Neutrophil (primary cell): Measurements from ENCODE around the gene MMP7.
A peak's percentile ranks its signal among the peaks of the same experiment; 100 is the strongest.

Experiments
- H3K27ac ChIP-seq: fragments of 200-600 bp; sonication (generic); 2 replicates; pipeline ENCODE4 v1.5.1; 2016; ENCODE audit warnings: mild to moderate bottlenecking, moderate library complexity
- H3K27me3 ChIP-seq: fragments of 200-600 bp; sonication (generic); 2 replicates; pipeline ENCODE4 v1.6.0; 2016; ENCODE audit warnings: mild to moderate bottlenecking
- H3K36me3 ChIP-seq: fragments of 200-600 bp; sonication (generic); 2 replicates; pipeline ENCODE4 v1.5.1; 2017
- H3K4me1 ChIP-seq, 2 experiments: fragments of 200-600 bp in 1 of 2; sonication (generic) in 1 of 2; 1 replicate in 1 of 2; 2 replicates in 1 of 2; pipeline versions ENCODE4 v1.5.1 to v1.6.1; 2013 to 2016; ENCODE audit warnings: low read depth in 1 of 2, low read length in 1 of 2, mild to moderate bottlenecking in 1 of 2, moderate library complexity in 1 of 2; ENCODE audit not compliant: control insufficient read depth in 1 of 2, insufficient read depth in 1 of 2
- H3K4me3 ChIP-seq, 2 experiments: fragments of 200-600 bp in 1 of 2; sonication (generic) in 1 of 2; 1 replicate in 1 of 2; 2 replicates in 1 of 2; pipeline ENCODE4 v1.5.1; 2013 to 2016; ENCODE audit warnings: low read depth in 1 of 2, low read length in 1 of 2, mild to moderate bottlenecking in 1 of 2, moderate library complexity in 1 of 2
- H3K9me3 ChIP-seq: fragments of 200-600 bp; sonication (generic); 2 replicates; pipeline ENCODE4 v1.5.1; 2016
- CTCF ChIP-seq: fragments of 200-600 bp; sonication (generic); IDR thresholded peaks from 2 replicates; pipeline ENCODE4 v1.5.1; 2016; ENCODE audit warnings: antibody characterized with exemption

The MMP7 gene

DNA sequence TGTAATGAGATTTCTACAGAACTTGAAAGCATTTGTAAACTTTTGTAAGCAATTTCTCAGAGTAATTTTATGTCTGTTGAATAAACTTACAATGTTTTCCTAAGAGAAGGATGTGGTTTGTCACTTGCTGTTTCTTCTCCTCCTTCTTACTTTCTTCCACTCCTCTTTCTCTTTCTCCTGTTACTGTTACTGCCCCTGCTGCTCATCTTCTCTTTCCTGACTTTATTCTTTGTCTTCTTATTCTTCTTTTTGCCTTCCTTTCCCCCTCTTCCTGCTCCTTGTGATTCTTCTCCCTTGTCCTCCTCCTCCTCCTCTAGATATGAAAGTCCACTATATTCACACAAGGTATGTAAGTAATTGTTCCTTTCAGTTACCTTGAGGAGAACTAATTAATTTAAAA, 31.1 kb upstream of the MMP7 start:
- Histone ChIP-seq H3K4me3 (no peak overlapping the region), H3K27ac (no peak overlapping the region), H3K9me3 (no peaks in the 10 kb centered on the region), H3K4me1 (peaks cover 0 to 15% of the 10 kb centered on the region in 2 experiments), H3K36me3 (no peaks in the 10 kb centered on the region), H3K27me3 (no peaks in the 10 kb centered on the region)
- TF ChIP-seq CTCF = no peak

- H3K27ac ChIP-seq = no peak overlapping the region
- no peaks in the 10 kb centered on the region for H3K9me3 ChIP-seq
- peak overlapping the region in 1 of 2 experiments; percentile 7 for H3K4me3 ChIP-seq
- H3K4me1 ChIP-seq = peaks cover 0 to 15% of the 10 kb centered on the region in 2 experiments
- no peaks in the 10 kb centered on the region for H3K27me3 ChIP-seq
- no peaks in the 10 kb centered on the region for H3K36me3 ChIP-seq
- TF ChIP-seq CTCF = no peak
These were observed 30.0 kb upstream of the MMP7 start for GRCh38 chr11:102560555-102561011.

- Histone ChIP-seq H3K4me3 (no peak overlapping the region), H3K4me1 (peaks cover 0 to 15% of the 10 kb centered on the region in 2 experiments), H3K27me3 (no peaks in the 10 kb centered on the region), H3K9me3 (no peaks in the 10 kb centered on the region), H3K27ac (no peak overlapping the region), H3K36me3 (no peaks in the 10 kb centered on the region)
- no peak for TF ChIP-seq CTCF
These were observed 29.3 kb upstream of the MMP7 start for GRCh38 chr11:102559839-102560238.

- Histone ChIP-seq H3K36me3 (no peaks in the 10 kb centered on the region), H3K4me1 (peaks cover 0 to 6% of the 10 kb centered on the region in 2 experiments), H3K4me3 (no peak overlapping the region), H3K27me3 (no peaks in the 10 kb centered on the region), H3K9me3 (no peaks in the 10 kb centered on the region), H3K27ac (no peak overlapping the region)
- TF ChIP-seq CTCF = no peak
These were observed 24.5 kb upstream of the MMP7 start for GRCh38 chr11:102555091-102555490.

- Histone ChIP-seq H3K9me3 (no peaks in the 10 kb centered on the region), H3K4me1 (no peaks in the 10 kb centered on the region), H3K4me3 (no peak overlapping the region), H3K27ac (no peak overlapping the region), H3K36me3 (no peaks in the 10 kb centered on the region), H3K27me3 (no peaks in the 10 kb centered on the region)
- no peak for TF ChIP-seq CTCF
These were observed 23.3 kb upstream of the MMP7 start for GRCh38 chr11:102553835-102554282.
